Retinal pigment epithelial cell (primary cell): ENCODE results near the gene SSH3.

Experiments
- DNase-seq: peaks from one replicate; pipeline ENCODE4 v3.0.0-alpha.2; 2010; ENCODE audit warnings: low read depth
- H3K4me3 ChIP-seq: 2 replicates; pipeline ENCODE4 v1.5.1; 2011; ENCODE audit warnings: mild to moderate bottlenecking, low read length, control low read depth, moderate library complexity
- CTCF ChIP-seq: conservative IDR thresholded peaks from 2 replicates; pipeline ENCODE4 v1.5.1; 2011; ENCODE audit warnings: low read depth, low read length, control low read depth, inconsistent platforms

Gene SSH3

DNA sequence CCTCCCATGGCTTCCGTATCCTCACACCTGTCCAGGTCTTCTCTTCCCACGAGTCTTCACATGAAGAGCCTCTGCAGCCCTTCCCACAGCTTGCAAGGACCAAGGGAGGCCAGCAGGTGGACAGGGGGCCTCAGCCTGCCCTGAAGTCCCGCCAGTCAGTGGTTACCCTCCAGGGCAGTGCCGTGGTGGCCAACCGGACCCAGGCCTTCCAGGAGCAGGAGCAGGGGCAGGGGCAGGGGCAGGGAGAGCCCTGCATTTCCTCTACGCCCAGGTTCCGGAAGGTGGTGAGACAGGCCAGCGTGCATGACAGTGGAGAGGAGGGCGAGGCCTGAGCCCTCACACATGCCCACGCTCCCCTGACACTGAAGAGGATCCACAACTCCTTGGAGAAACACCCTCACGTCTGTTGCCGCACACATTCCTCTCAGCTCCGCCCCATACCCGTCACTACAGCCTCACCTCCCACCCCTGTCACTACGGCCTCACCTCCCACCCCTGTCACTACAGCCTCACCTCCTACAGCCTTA is 8.3 kb downstream of the SSH3 start:
- H3K4me3 ChIP-seq = no peak overlapping the region
- DNase-seq = no peak
- TF ChIP-seq CTCF = no peak

GRCh38 chr11:67312187-67313021 is 9.1 kb downstream of the SSH3 start:
- no peak overlapping the region for H3K4me3 ChIP-seq
- no peak for DNase-seq
- no peak for TF ChIP-seq CTCF

GRCh38 chr11:67313125-67313890 is 10.0 kb downstream of the SSH3 start:
- DNase-seq = no peak

DNA sequence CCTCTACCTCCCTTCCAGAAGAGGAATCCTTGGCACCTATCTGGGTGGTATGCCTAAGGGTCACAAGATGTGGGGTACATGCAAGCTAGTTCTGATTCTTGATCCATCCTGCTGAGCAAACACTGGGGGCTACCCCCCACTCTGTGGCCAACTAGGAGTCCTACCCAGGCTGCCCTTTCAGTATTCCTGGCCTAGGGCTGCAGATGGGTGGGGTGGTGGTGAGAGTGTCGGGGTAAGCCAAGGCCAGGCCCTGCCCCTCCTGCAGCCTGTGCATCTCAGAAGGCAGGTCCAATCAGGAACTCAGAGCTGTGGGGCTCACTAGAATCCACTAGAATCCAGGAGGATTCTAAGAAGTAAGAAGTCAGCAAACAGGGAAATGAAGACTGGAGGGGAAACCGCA is 10.9 kb downstream of the SSH3 start:
- DNase-seq = no peak
- H3K4me3 ChIP-seq = no peak overlapping the region
- no peak for TF ChIP-seq CTCF

More at GRCh38 chr11:67313125-67313890, 10.0 kb downstream of the SSH3 start:
- no peak overlapping the region for H3K4me3 ChIP-seq
- no peak for TF ChIP-seq CTCF

DNA sequence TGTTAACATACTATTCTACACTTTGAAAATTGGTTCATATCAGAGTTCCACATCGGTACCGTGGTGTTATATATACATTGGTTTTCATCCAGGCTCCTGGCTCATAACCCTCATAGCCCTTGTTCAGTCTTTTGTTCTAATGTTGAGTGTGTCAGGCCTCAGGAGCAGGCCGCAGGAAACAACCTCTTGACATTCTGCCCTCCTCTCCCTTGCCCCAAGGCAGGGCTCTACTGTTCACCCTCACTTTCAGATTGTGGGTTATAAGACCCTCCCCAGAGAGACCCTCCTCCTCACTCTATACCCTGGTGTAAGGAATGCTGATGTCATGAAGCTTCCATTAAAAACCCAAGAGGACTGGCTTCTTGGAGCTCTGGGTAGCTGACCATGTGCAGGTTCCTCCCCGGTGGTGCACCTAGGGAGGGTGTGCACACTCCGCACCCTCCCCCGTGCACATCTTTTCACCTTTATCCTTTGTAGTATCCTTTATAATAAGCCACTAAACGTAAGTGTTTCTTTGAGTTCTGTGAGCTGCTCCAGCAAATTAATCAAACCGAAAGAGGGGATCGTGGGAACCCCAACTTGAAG is 12.1 kb downstream of the SSH3 start:
- TF ChIP-seq CTCF = no peak
- H3K4me3 ChIP-seq = no peak overlapping the region
- DNase-seq = no peak

DNA sequence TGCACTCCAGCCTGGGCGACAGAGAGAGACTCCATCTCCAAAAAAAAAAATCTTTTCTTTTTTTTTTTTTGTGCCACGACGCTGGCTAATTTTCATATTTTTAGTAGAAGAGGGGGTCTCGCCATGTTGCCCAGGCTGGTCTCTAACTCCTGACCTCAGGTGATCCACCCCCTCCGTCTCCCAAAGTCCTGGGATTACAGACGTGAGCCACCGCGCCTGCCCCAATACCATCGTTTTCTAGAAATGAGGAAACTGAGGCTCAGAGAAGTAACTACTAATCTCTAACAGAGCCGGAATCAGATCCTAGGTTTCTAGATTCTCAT is 13.5 kb downstream of the SSH3 start:
- no peak for TF ChIP-seq CTCF
- no peak for DNase-seq
- H3K4me3 ChIP-seq = peak overlapping the region; percentile 81
